Tibial nerve (tissue), 4 donors: ENCODE results near the gene CUEDC1. TPM values are rescaled to one million over a fixed set of nuclear protein-coding genes. Genes with fewer than 3 reads are reported as not detected.
A peak's percentile ranks its signal among the peaks of the same experiment; 100 is the strongest.

Experiments used
- DNase-seq, 2 donors: peaks; one replicate each; pipeline ENCODE4 v3.0.0-alpha.2; 2019; ENCODE audit warnings: low spot score in 2 of 2
- H3K27ac ChIP-seq, 4 donors: fragments of 200-600 bp; sonication (generic) in 3 of 4; one replicate each; pipeline ENCODE4 v1.5.1; 2017 to 2019; ENCODE audit warnings: mild to moderate bottlenecking in 1 of 4
- H3K27me3 ChIP-seq, 2 donors: fragments of 200-600 bp; sonication (generic) in 1 of 2; one replicate each; pipeline versions ENCODE4 v1.5.1 to v1.6.0; 2017 to 2019
- H3K36me3 ChIP-seq, 3 donors: fragments of 200-600 bp; sonication (generic); one replicate each; pipeline ENCODE4 v1.5.1; 2018 to 2019
- H3K4me1 ChIP-seq, 4 donors: fragments of 200-600 bp; sonication (generic) in 3 of 4; one replicate each; pipeline ENCODE4 v1.5.1; 2017 to 2019
- H3K4me3 ChIP-seq, 4 donors: fragments of 200-600 bp; sonication (generic) in 3 of 4; one replicate each; pipeline ENCODE4 v1.5.1; 2017 to 2019; ENCODE audit warnings: mild to moderate bottlenecking in 1 of 4, moderate library complexity in 1 of 4
- H3K9me3 ChIP-seq, 4 donors: fragments of 200-600 bp; sonication (generic) in 3 of 4; one replicate each; pipeline ENCODE4 v1.5.1; 2017 to 2019
- CTCF ChIP-seq, 5 experiments: fragments of 200-600 bp in 3 of 5; fragments of 450-650 bp in 2 of 5; sonication (generic) in 3 of 5; IDR thresholded peaks; one replicate each; pipeline ENCODE4 v1.5.1; 2016 to 2019; ENCODE audit warnings: antibody characterized with exemption in 5 of 5, mild to moderate bottlenecking in 3 of 5, moderate library complexity in 2 of 5
- EP300 ChIP-seq, 2 donors: sonication (generic); formaldehyde crosslinking; IDR thresholded peaks; one replicate each; pipeline ENCODE4 v1.6.1; 2017; ENCODE audit warnings: antibody characterized with exemption in 2 of 2, mild to moderate bottlenecking in 1 of 2
- POLR2A ChIP-seq, 2 donors: fragments of 450-650 bp; IDR thresholded peaks; one replicate each; pipeline ENCODE4 v1.6.1; 2017; ENCODE audit warnings: antibody characterized with exemption in 2 of 2, mild to moderate bottlenecking in 2 of 2, moderate library complexity in 2 of 2
- WGBS, 2 donors: methylation state at CpG; one replicate each; pipeline ENCODE4 v1.1.5; 2018; 5-methylcytosine and 5-hydroxymethylcytosine counted together
- total RNA-seq, 4 donors: library from RNA; depleted of rRNA; stranded (reverse); fragments of >200 nt; gene quantifications; one replicate each; pipeline ENCODE4 v1.1.0, GENCODE V29; 2016

CUEDC1 gene, protein sequence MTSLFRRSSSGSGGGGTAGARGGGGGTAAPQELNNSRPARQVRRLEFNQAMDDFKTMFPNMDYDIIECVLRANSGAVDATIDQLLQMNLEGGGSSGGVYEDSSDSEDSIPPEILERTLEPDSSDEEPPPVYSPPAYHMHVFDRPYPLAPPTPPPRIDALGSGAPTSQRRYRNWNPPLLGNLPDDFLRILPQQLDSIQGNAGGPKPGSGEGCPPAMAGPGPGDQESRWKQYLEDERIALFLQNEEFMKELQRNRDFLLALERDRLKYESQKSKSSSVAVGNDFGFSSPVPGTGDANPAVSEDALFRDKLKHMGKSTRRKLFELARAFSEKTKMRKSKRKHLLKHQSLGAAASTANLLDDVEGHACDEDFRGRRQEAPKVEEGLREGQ
- total RNA-seq = 10 to 100 TPM; 32.1 to 55.5 (median 38.8) TPM

DNA sequence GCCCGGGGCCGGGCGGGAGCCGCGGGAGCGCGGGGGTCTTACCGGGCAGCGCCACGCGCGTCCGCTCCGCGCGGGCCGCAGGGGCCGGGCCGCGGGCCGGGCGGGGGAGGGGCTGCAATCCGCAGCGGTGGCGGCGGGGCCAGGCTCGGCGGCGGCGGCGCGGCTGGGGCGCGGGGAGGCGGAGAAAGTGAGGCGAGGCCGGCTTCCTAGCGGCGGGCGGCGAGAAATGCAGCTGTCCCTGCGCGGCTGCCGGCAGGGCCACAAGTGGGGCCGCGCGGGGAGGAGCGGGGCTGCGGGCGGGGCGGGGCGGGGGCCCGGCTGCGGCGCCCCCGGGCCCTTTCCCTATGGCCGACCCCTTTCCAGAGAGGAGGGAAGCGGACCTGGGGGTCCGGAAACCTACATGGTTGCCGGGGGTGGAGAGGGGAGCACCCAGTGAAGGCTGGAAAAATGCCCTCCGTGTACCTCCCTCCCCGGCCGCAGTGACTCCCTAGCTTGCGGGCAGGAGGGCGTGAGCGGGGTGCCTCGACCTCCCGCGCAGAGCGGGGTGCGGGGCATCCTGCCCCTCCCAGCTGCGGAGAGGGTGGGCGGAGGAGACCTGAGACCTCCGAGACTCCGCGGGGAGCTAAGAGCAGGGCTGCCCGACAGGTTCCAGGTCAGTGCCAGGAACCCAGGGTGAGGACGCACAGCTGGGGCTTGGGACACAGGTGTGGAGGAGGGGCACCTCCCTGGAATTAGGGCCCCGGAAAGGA lies at the start of gene CUEDC1:
TSS of gene CUEDC1 (minus strand) at position 230 of the 749 bp plus-strand sequence. CDS start 69,848 bp downstream, outside the sequence.
- 4 to 5% methylated on average over 12 to 30 of the region's 79 CpGs for WGBS, 2 donors
- Histone ChIP-seq H3K27ac (peak within 1 kb of the TSS; percentile 98 to 99 (median 99)), H3K27me3 (no peaks in the 10 kb centered on the region), H3K36me3 (no peaks in the 10 kb centered on the region), H3K4me3 (peak within 1 kb of the TSS; percentile 75 to 100 (median 80)), H3K9me3 (no peaks in the 10 kb centered on the region), H3K4me1 (peaks cover 3 to 53% (median 20%) of the 10 kb centered on the region in 4 donors)
- TF ChIP-seq EP300 (IDR thresholded peaks at IDR 0.05) (no peak), CTCF (IDR thresholded peaks at IDR 0.05) (peak; percentile 30 to 62 (median 51)), POLR2A (IDR thresholded peaks at IDR 0.05) (no peak)
- DNase-seq = peak; percentile 53 to 61

DNA sequence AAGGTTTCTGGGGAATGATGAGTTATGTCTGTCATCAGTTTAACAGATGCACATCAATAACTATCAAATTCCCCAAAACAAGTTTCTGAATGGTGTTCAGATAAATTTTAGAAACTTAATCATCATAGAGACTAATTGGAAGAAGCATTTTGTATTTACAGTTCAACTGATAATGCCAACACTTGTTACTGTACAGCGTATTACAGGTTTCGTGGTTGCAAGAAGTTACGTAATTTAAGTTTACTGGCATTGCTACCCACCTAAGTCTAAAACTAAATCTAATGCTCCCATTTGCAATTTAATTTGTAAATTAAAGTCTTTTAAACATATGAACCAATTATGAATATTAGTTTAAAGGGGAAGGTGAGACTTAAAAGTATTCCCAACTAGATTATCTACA lies 48.8 kb upstream of the CUEDC1 start:
- Histone ChIP-seq H3K4me1 (peaks cover 0 to 54% (median 24%) of the 10 kb centered on the region in 4 donors), H3K27me3 (no peaks in the 10 kb centered on the region), H3K4me3 (no peak overlapping the region), H3K27ac (no peak overlapping the region), H3K9me3 (no peaks in the 10 kb centered on the region), H3K36me3 (peaks cover 0 to 47% (median 15%) of the 10 kb centered on the region in 3 donors)
- no peak for TF ChIP-seq CTCF (IDR thresholded peaks at IDR 0.05)
- TF ChIP-seq POLR2A (IDR thresholded peaks at IDR 0.05) = no peak
- no peak for TF ChIP-seq EP300 (IDR thresholded peaks at IDR 0.05)
- WGBS, 2 donors = 86 to 90% methylated on average over 3 of the region's 3 CpGs
- no peak for DNase-seq

DNA sequence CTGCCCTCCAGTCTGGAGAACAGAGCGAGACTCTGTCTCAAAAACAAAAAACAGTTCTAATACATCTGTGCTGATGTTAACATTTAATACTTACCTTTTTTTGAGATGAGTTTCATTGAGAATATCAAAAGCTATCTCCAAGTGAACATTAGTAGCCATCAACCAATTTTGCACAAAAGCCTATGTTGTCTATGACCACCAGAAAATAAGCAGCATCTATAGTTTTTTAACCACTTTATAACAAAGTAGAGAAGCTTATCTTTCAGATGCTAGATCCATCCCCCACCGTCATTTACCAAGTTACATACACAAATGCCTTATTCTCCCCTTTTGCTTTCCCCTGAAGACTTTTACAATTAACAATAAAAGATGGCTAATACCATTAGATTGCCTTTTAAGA lies 47.8 kb upstream of the CUEDC1 start:
- WGBS, 2 donors = 79 to 89% methylated on average over 2 of the region's 2 CpGs
- Histone ChIP-seq H3K4me3 (no peak overlapping the region), H3K9me3 (no peaks in the 10 kb centered on the region), H3K36me3 (peaks cover 0 to 51% (median 15%) of the 10 kb centered on the region in 3 donors), H3K27me3 (no peaks in the 10 kb centered on the region), H3K27ac (no peak overlapping the region), H3K4me1 (peaks cover 0 to 48% (median 22%) of the 10 kb centered on the region in 4 donors)
- DNase-seq = no peak
- TF ChIP-seq CTCF (IDR thresholded peaks at IDR 0.05) (no peak), EP300 (IDR thresholded peaks at IDR 0.05) (no peak), POLR2A (IDR thresholded peaks at IDR 0.05) (no peak)

- no peaks in the 10 kb centered on the region for H3K27me3 ChIP-seq
- H3K27ac ChIP-seq = no peak overlapping the region
- peaks cover 0 to 57% (median 15%) of the 10 kb centered on the region in 3 donors for H3K36me3 ChIP-seq
- 63 to 66% methylated on average over 4 of the region's 4 CpGs for WGBS, 2 donors
- H3K4me1 ChIP-seq = peaks cover 0 to 45% (median 20%) of the 10 kb centered on the region in 4 donors
- DNase-seq = no peak
- no peaks in the 10 kb centered on the region for H3K9me3 ChIP-seq
- no peak for TF ChIP-seq EP300 (IDR thresholded peaks at IDR 0.05)
- TF ChIP-seq POLR2A (IDR thresholded peaks at IDR 0.05) = no peak
- TF ChIP-seq CTCF (IDR thresholded peaks at IDR 0.05) = no peak
- H3K4me3 ChIP-seq = no peak overlapping the region
Measured at GRCh38 chr17:58002154-58002948, 47.1 kb upstream of the CUEDC1 start.
